KMS-11 (cell line): Measurements from ENCODE around the gene CCDC3.

Experiments used
- H2AFZ ChIP-seq: fragments of 200-600 bp; sonication (generic); 2 replicates; pipeline ENCODE4 v1.6.1; 2016; ENCODE audit warnings: antibody characterized with exemption, mixed run types, low read depth
- H3K27ac ChIP-seq: fragments of 200-600 bp; sonication (generic); 2 replicates; pipeline ENCODE4 v1.6.1; 2016; ENCODE audit warnings: mild to moderate bottlenecking, mixed run types
- H3K27me3 ChIP-seq: fragments of 200-600 bp; sonication (generic); 2 replicates; pipeline ENCODE4 v1.6.1; 2017; ENCODE audit warnings: mild to moderate bottlenecking, low read depth, mixed run types, moderate library complexity; ENCODE audit not compliant: insufficient read depth
- H3K36me3 ChIP-seq: fragments of 200-600 bp; sonication (generic); 2 replicates; pipeline ENCODE4 v1.6.1; 2017; ENCODE audit warnings: mild to moderate bottlenecking, mixed run types; ENCODE audit not compliant: insufficient read depth
- H3K4me1 ChIP-seq: fragments of 200-600 bp; sonication (generic); 2 replicates; pipeline ENCODE4 v1.6.1; 2016; ENCODE audit warnings: mild to moderate bottlenecking, low read depth, mixed run types; ENCODE audit not compliant: poor library complexity, severe bottlenecking
- H3K4me2 ChIP-seq: fragments of 200-600 bp; sonication (generic); 2 replicates; pipeline ENCODE4 v1.7.0; 2016; ENCODE audit warnings: mild to moderate bottlenecking, mixed run types
- H3K4me3 ChIP-seq: fragments of 200-600 bp; sonication (generic); IDR thresholded peaks from 2 replicates; pipeline ENCODE4 v1.6.1; 2017; ENCODE audit warnings: low read depth, low read length, mixed read lengths; ENCODE audit not compliant: insufficient read depth
- H3K79me2 ChIP-seq: fragments of 200-600 bp; sonication (generic); 2 replicates; pipeline ENCODE4 v1.6.1; 2016; ENCODE audit warnings: low read depth, mixed run types; ENCODE audit not compliant: insufficient read depth
- H3K9ac ChIP-seq: fragments of 200-600 bp; sonication (generic); 2 replicates; pipeline ENCODE4 v1.6.1; 2016; ENCODE audit warnings: mild to moderate bottlenecking, mixed run types
- H4K20me1 ChIP-seq: fragments of 200-600 bp; sonication (generic); 2 replicates; pipeline ENCODE4 v1.6.1; 2016; ENCODE audit warnings: mild to moderate bottlenecking, mixed run types; ENCODE audit not compliant: insufficient read depth
- CTCF ChIP-seq: fragments of 200-600 bp; sonication (generic); conservative IDR thresholded peaks from 2 replicates; pipeline ENCODE4 v1.6.1; 2017; ENCODE audit warnings: low read depth, mild to moderate bottlenecking, antibody characterized with exemption, low read length, moderate library complexity, mixed read lengths

The CCDC3 gene

GRCh38 chr10:12847361-12847975 lies 154.0 kb downstream of the CCDC3 start:
- Histone ChIP-seq H3K27ac (no peak overlapping the region), H3K9ac (no peak overlapping the region), H3K4me1 (no peaks in the 10 kb centered on the region), H3K79me2 (no peaks in the 10 kb centered on the region), H3K4me3 (no peak overlapping the region), H3K27me3 (no peaks in the 10 kb centered on the region), H4K20me1 (no peaks in the 10 kb centered on the region), H2AFZ (no peak overlapping the region), H3K36me3 (no peaks in the 10 kb centered on the region), H3K4me2 (no peak overlapping the region)
- peak; percentile 55 for TF ChIP-seq CTCF

- no peak overlapping the region for H3K9ac ChIP-seq
- H3K4me2 ChIP-seq = no peak overlapping the region
- H3K79me2 ChIP-seq = no peaks in the 10 kb centered on the region
- no peak overlapping the region for H3K27ac ChIP-seq
- no peaks in the 10 kb centered on the region for H3K27me3 ChIP-seq
- no peaks in the 10 kb centered on the region for H3K4me1 ChIP-seq
- TF ChIP-seq CTCF = no peak
- H2AFZ ChIP-seq = no peak overlapping the region
- H3K4me3 ChIP-seq = no peak overlapping the region
- no peaks in the 10 kb centered on the region for H3K36me3 ChIP-seq
- no peaks in the 10 kb centered on the region for H4K20me1 ChIP-seq
Observed at GRCh38 chr10:12846718-12847117, 154.8 kb downstream of the CCDC3 start.
